ENCODE results near the gene LORICRIN.
A peak's percentile ranks its signal among the peaks of the same experiment; 100 is the strongest.

Gene LORICRIN

DNA sequence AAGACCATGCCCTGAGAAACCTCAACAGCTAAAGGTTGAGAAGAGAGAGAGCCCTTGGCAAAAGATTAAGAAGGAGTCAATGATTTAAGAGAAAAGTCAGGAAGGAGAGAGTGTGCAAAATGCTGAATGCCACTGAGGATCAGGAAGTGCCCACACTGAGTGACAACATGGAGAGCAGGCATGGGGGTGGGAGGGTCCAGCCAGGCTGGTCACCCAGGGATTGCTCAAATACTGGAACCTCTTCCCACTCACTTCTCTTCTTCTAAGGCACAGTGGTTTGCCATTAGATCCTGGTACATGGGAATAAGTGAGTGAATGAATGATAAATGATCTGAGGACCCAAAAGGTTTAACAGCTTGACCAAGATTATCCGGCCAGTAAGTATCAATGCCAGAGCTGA, 31.0 kb upstream of the LORICRIN start:
- TF ChIP-seq YY1 (IDR thresholded peaks at IDR 0.05; ENCODE audit: low read depth), result no peak
- TF ChIP-seq EP300 (IDR thresholded peaks at IDR 0.05; ENCODE audit: borderline replicate concordance), result no peak
- TF ChIP-seq, protein P1, sequence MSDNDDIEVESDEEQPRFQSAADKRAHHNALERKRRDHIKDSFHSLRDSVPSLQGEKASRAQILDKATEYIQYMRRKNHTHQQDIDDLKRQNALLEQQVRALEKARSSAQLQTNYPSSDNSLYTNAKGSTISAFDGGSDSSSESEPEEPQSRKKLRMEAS (IDR thresholded peaks at IDR 0.05), result no peak
- no peak for TF ChIP-seq FOXM1 (IDR thresholded peaks at IDR 0.05; ENCODE audit: borderline replicate concordance, low read depth)
- TF ChIP-seq TAF1 (IDR thresholded peaks at IDR 0.05; ENCODE audit: low read depth), result no peak
- no peak for TF ChIP-seq USF1 (IDR thresholded peaks at IDR 0.05)
- no peak for TF ChIP-seq ZBTB7A (IDR thresholded peaks at IDR 0.05; ENCODE audit: low read depth)
- no peak for TF ChIP-seq TCF12 (IDR thresholded peaks at IDR 0.05; ENCODE audit: low read depth)
- TF ChIP-seq RAD21 (IDR thresholded peaks at IDR 0.05; ENCODE audit: low read depth), result no peak
- TF ChIP-seq CEBPB (IDR thresholded peaks at IDR 0.05), result no peak
- TF ChIP-seq NFIC (IDR thresholded peaks at IDR 0.05), result no peak
- no peak for TF ChIP-seq EGR1 (IDR thresholded peaks at IDR 0.05)
- no peak for TF ChIP-seq CREB1 (IDR thresholded peaks at IDR 0.05; ENCODE audit: low read depth)
- TF ChIP-seq TEAD4 (IDR thresholded peaks at IDR 0.05), result no peak
- no peak for TF ChIP-seq REST (IDR thresholded peaks at IDR 0.05; ENCODE audit: low read depth)

DNA sequence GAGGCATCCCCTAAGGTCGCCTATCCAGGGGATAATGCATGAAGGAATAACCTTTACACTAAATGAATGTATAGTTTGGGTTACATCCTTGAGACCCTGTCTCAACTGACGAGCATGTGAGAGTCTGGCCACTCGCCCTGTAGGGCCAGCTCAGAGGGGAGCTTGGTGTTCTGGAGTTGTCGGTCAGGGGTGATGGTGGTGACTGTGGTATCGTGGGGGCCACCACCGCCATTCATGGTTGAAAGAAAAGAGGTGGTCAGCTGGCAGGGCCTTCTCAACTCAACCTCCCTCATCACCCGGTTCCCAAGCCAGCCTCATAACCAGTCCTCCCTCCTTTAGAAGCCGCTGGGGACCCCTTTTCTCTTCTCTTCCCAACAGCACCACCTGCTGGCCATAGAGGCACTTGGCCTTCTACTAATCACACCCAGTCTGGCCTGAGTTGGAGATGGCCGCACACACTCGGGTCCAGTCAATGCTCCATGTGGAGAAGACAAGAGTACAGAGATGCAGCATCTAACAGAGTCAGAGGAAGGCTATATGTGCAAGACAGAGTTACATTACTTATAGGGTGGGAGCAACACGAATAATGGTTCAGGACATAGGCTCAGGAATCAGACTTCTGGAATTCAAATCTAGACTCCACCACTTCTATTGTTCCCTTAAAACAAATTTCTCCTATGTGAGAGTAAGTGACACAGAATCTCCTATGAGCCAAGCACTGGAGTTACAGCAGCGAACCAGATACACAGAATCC, 30.2 kb upstream of the LORICRIN start:
- peak; percentile 40 for TF ChIP-seq RAD21 (IDR thresholded peaks at IDR 0.05; ENCODE audit: low read depth)

DNA sequence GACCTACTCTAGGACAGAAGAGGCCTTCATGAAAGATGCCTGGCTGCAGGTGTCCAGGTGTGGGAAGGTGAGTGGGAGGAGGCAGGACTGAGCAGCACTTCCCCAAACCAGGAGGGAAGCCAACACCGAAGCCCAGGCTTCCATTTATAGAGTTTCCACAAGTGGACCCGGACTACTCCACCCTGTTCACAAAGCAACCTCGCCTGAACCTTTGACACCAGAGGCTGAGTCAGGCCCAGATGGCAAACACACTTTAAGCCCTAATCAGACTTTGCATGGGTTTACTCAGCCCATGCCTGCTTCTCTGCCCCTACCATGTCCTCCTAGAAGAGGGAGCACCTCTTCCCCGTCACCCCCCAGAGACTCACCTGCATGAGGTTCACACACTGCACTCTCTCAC, 28.1 kb upstream of the LORICRIN start:
- TF ChIP-seq CREB1 (IDR thresholded peaks at IDR 0.05; ENCODE audit: low read depth) (no peak), ZBTB7A (IDR thresholded peaks at IDR 0.05; ENCODE audit: low read depth) (no peak), NFIC (IDR thresholded peaks at IDR 0.05) (no peak), RAD21 (IDR thresholded peaks at IDR 0.05; ENCODE audit: low read depth) (no peak), REST (IDR thresholded peaks at IDR 0.05; ENCODE audit: low read depth) (no peak), CEBPB (IDR thresholded peaks at IDR 0.05) (no peak), EP300 (IDR thresholded peaks at IDR 0.05; ENCODE audit: borderline replicate concordance) (no peak), TEAD4 (IDR thresholded peaks at IDR 0.05) (no peak), TCF12 (IDR thresholded peaks at IDR 0.05; ENCODE audit: low read depth) (no peak), EGR1 (IDR thresholded peaks at IDR 0.05) (no peak), YY1 (IDR thresholded peaks at IDR 0.05; ENCODE audit: low read depth) (no peak), TAF1 (IDR thresholded peaks at IDR 0.05; ENCODE audit: low read depth) (no peak), USF1 (IDR thresholded peaks at IDR 0.05) (no peak), FOXM1 (IDR thresholded peaks at IDR 0.05; ENCODE audit: borderline replicate concordance, low read depth) (no peak)
- TF ChIP-seq, protein P1 (IDR thresholded peaks at IDR 0.05), result no peak

DNA sequence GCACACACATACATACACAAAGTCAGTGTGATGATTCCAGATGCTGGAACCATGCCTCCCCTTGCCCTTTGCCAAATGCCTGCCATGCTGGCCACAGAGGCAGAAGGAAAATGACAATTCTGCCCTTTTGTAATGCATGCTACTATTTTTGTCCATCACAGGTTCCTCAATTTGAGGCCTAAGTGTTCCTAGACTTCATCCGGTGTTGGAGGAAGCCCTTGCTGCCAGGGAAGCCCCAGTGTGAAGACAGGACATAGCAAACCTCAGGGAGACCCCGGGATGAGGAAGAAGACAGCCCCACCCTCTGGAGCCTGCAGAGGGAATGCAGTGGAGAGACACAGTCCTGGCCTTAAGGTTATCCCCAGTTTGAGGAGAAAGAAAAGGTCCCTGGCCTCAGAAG, 27.7 kb upstream of the LORICRIN start:
- TF ChIP-seq ZBTB7A (IDR thresholded peaks at IDR 0.05; ENCODE audit: low read depth) (no peak), YY1 (IDR thresholded peaks at IDR 0.05; ENCODE audit: low read depth) (no peak), EGR1 (IDR thresholded peaks at IDR 0.05) (no peak), TAF1 (IDR thresholded peaks at IDR 0.05; ENCODE audit: low read depth) (no peak), NFIC (IDR thresholded peaks at IDR 0.05) (no peak), TEAD4 (IDR thresholded peaks at IDR 0.05) (no peak), REST (IDR thresholded peaks at IDR 0.05; ENCODE audit: low read depth) (no peak), CREB1 (IDR thresholded peaks at IDR 0.05; ENCODE audit: low read depth) (no peak), USF1 (IDR thresholded peaks at IDR 0.05) (no peak), FOXM1 (IDR thresholded peaks at IDR 0.05; ENCODE audit: borderline replicate concordance, low read depth) (no peak), EP300 (IDR thresholded peaks at IDR 0.05; ENCODE audit: borderline replicate concordance) (no peak), CEBPB (IDR thresholded peaks at IDR 0.05) (no peak), RAD21 (IDR thresholded peaks at IDR 0.05; ENCODE audit: low read depth) (no peak), TCF12 (IDR thresholded peaks at IDR 0.05; ENCODE audit: low read depth) (no peak)
- TF ChIP-seq, protein P1 (IDR thresholded peaks at IDR 0.05), result no peak

All from Ishikawa (cell line).